HK-2 (cell line): Measurements from ENCODE around the gene DNAL1.

Experiments
- DNase-seq: peaks from one replicate; pipeline ENCODE4 v3.0.0-alpha.2; 2018; ENCODE audit not compliant: unreplicated experiment

The DNAL1 gene

DNA sequence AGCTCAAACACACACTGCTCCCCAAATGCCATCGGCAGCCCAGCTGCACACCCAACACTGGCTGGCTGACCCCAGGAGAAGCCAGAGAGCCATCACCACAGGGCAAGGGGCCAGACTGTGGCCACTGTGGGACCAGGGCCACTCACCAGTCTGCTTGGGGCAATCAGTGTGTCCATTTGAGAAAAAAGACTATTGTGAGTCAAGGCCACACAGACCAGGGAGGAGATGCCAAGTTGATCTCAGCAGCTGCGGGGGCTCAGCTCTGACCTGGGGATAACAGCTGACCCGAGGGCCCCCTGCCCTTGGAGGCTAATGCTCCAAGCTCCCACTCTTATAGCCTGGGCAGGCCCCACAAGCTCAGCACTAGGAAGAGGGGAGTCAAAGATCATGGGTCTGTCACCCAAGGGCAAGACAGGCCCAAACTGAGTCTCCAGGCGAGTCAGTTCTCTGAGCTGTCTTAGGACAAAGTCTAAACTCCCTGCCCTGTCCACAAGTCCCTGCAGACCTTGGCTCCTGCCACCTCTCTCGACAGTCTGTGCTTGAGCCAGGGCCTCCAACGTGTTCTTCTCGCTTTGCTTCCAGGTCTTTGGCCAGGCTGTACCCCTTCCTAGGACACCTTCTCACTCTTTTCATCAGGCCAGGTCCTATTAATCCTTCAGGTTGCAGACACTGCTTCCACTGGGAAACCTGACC lies 99.5 kb downstream of the DNAL1 start:
- no peak for DNase-seq

GRCh38 chr14:73744874-73745529 lies 100.2 kb downstream of the DNAL1 start:
- DNase-seq = no peak

DNA sequence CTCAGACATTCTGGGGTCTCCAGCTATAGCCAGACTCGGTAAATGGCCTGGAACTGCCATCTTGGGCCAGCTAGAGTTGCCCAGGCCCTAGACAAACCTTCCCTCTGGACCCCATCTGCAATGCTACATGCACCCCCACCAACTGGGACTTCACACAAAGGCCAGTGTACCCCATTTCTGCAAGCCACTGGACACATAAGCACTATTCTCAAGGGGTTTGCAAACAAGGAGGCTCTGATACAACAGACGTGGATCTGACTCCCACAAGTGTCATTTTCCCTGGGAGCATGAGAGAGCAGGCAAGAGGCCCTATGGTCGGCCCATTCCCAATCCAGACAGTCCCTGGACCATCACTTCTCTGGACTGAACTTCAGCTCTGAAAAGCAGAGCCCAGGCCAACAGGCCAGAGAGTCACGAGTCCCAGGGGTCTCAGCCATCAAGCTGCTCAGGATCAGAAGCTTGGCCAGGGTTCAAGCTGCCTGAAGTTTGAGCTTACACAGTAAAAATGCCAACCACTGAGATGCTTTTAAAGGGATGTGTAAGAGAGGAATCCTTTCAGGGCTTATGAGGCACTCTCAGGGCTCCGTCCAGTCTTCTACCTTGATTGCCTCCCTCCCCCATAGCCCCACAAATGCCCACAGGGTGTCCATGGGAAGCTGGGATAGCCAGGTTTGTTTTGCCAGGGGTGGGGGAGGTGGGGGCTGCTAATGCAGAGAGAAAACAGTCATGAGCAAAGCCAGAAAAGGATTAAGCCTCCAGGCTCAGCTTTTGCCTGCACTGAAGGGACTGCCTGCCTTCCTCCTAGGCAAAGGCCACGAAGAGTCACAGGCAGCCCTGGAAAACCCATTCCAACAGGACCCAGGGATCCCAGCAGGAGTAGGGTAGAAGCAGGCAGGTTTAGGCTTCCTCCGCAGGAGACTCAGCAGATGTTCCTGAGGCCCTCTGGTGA lies 101.1 kb downstream of the DNAL1 start:
- no peak for DNase-seq

GRCh38 chr14:73746520-73747378 lies 102.0 kb downstream of the DNAL1 start:
- no peak for DNase-seq

DNA sequence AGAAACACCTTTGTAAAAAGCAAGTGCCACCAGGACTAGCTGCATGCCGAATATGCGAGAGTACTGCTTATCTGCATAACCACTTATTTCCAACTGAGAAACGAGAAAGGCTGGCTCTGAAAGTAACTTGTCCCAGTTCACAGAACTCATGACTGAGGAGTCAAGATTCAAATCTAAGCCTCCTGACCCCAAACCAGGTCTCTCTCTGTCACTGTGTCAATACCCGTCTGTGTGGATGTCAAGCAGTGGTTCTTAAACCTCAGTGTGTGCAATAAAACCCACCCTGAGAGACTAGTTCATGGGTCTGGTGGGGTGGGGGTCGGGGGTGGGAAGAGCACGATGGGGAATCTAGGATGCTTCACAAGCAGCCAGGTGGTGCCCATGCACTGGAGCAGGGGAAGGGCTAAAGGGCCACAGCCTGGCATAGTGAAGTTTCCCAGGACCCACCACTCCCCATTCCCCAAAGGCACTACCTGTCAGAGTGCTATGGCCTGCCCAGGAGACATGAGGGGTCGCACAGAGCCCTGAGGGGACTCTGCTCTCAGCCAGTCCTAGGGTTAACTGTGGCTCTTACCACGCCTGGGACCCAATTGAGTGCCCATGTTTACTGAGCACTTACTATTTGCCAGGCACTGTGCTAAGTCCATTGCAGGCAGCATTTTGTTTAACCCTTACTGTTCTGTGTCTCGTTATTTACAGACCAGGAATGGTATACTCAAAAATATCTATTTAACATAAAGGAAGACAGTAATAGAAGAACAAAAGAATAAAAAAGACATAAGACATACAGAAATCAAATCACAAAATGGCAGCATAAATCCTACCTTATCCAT lies 102.8 kb downstream of the DNAL1 start:
- DNase-seq = no peak

DNA sequence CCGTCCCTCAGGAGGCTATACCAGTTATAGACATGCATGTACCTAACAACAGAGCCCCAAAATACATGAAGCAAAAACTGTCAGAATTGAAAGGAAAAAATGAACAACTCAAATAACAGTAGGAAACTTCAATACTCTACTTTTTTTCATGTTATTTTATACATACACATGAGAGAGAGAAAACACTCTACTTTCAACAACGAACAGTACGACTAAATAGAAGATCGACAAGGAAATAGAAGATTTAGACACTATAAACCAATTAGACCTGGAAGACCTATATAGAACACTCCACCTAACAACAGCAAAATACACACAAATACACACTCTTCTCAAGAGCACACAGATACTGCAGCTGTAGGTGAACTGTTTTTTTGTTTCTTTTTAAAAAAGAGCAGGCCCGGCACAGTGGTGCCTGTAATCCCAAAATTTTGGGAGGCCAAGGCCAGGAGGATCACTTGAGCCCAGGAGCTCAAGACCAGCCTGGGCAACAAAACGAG lies 104.1 kb downstream of the DNAL1 start:
- DNase-seq = no peak

DNA sequence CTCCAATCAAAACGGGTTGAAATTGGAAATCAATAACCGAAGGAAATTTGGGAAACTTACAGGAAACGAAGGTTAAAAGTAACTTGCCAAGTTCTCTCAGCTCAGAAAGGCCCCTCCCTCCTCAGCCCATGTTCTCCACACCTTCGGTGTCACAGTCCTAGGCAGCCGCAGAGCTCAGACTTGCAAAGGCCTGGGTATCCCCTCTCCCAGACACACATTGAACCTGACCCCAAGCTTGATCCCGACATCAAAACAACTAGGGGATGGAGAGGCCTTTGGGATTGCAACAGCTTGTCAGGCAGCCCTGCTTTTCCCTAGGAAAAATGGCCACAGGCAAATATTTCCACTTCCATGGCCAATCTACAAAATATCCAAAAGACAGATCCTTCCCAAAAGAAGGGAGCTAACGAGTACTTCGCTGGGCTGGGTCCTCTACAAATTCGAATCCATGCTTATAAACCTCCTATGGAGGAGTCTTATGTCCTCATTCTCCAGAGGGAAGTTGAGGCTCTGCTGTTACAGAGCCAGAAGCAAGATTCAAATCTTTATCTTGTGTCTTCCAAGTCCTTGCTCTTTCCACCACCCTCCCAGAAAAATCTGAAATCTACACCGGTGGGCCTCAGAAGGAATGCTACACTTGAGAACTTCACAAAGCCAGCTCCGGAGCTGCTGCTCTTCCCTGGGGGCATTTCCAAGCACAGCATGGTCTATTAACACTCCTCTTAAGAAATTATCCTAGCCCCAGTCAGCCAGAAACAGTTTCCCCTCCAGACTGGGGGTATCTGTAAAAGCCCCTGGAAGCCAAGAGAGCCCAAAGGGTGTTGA lies 105.1 kb downstream of the DNAL1 start:
- no peak for DNase-seq

- DNase-seq = no peak
Measured at GRCh38 chr14:73750531-73750901, 105.7 kb downstream of the DNAL1 start.

GRCh38 chr14:73751157-73751691 lies 106.4 kb downstream of the DNAL1 start:
- no peak for DNase-seq

GRCh38 chr14:73752297-73752992 lies 107.7 kb downstream of the DNAL1 start:
- no peak for DNase-seq
